Right lobe of liver (tissue), 6 donors: Measurements from ENCODE around the gene FBXO44. TPM values are rescaled to one million over a fixed set of nuclear protein-coding genes. Genes with fewer than 3 reads are reported as not detected.

Experiments
- ATAC-seq, 4 donors: fragments of 200-7000 bp; cut with Tn5 transposase; one replicate each; pipeline ENCODE4 v1.9.1; 2020; ENCODE audit warnings: mild to moderate bottlenecking in 4 of 4, moderate library complexity in 4 of 4
- DNase-seq, 3 donors: peaks; one replicate each; pipeline ENCODE4 v3.0.0-alpha.2; 2020
- H3K27ac ChIP-seq, 3 donors: fragments of 200-600 bp; one replicate each; pipeline ENCODE4 v1.8.0; 2022
- H3K27me3 ChIP-seq, 2 donors: fragments of 200-600 bp; one replicate each; pipeline ENCODE4 v1.8.0; 2022
- H3K36me3 ChIP-seq, 4 donors: fragments of 200-600 bp; sonication (generic) in 1 of 4; one replicate each; pipeline versions ENCODE4 v1.5.1 to v1.8.0; 2017 to 2022; ENCODE audit warnings: control low read depth in 1 of 4
- H3K4me1 ChIP-seq, 4 donors: fragments of 200-600 bp; sonication (generic) in 1 of 4; one replicate each; pipeline versions ENCODE4 v1.5.1 to v1.8.0; 2017 to 2022; ENCODE audit warnings: control low read depth in 1 of 4
- H3K4me3 ChIP-seq, 3 donors: fragments of 200-600 bp; one replicate each; pipeline ENCODE4 v1.8.0; 2022
- H3K9me3 ChIP-seq, 4 donors: fragments of 200-600 bp; sonication (generic) in 1 of 4; one replicate each; pipeline versions ENCODE4 v1.5.1 to v1.8.0; 2017 to 2022; ENCODE audit warnings: control low read depth in 1 of 4
- POLR2A ChIP-seq: fragments of 450-650 bp; IDR thresholded peaks from one replicate; pipeline ENCODE4 v1.6.1; 2017; ENCODE audit warnings: antibody characterized with exemption, mild to moderate bottlenecking
- WGBS: methylation state at CpG from one replicate; pipeline ENCODE4 v1.1.6; 2018; ENCODE audit warnings: low coverage, low lambda C conversion rate; ENCODE audit not compliant: insufficient coverage; ENCODE audit errors: missing lambda C conversion rate; 5-methylcytosine and 5-hydroxymethylcytosine counted together
- intact Hi-C, 2 donors: fragments of 100-400 bp; cut with DNase I; formaldehyde crosslinking; loops; one replicate each; pipeline versions ENCODE4 v1.11.2 to v1.14.1; 2022
- total RNA-seq, 6 experiments: library from RNA; depleted of rRNA in 2 of 6; stranded (reverse); fragments of >200 nt in 2 of 6; fragmentation: NEBNext Ultra II Directional in 3 of 6; extraction: Animal tissue kit (Norgen Biotek cat#: 25700) in 3 of 6; gene quantifications; one replicate each; pipeline versions ENCODE4 v1.1.0 to v1.2.4, GENCODE V29; 2016 to 2023
- TF ChIP-seq, protein P1 (sequence below), 4 donors: fragments of 200-600 bp in 3 of 4; fragments of 450-650 bp in 1 of 4; IDR thresholded peaks; one replicate each; pipeline versions ENCODE4 v1.5.1 to v1.8.0; 2016 to 2022; ENCODE audit warnings: antibody characterized with exemption in 4 of 4, mild to moderate bottlenecking in 2 of 4
- donor health status: DM: no; HTN: yes; CAD: no.
- donor health status: DM: no; HTN: no; CAD: no.
- donor health status: DM: no; HTN: no; CAD: no.
- donor health status: DM: no; HTN: yes; CAD: no.
- donor health status: DM: no; HTN: yes; CAD: no.

The FBXO44 gene
- total RNA-seq, 6 experiments from 2014 or later: 8.7 to 15.3 (median 10.5) TPM

DNA sequence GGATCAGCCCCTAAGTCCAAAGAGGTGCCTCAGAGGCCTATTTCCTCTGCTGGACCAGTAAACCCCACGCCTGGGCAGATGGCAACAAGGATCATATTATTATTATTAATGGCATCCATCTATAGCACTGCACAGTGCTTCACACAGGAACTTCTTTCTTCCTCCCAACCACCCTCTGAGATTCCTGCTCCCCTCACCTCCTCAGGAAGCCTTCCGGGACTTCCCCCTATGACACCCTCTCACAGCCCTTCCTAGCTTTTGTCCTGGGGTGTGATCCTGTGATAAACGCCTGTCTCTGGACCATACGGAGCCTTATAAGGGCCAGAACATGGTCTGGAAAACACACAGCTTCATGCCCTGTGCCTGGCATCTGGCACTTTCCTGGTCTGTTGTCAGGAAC lies 3.7 kb upstream of the FBXO44 start:
- Histone ChIP-seq H3K4me1 (peaks cover 0 to 24% (median 5%) of the 10 kb centered on the region in 4 donors), H3K9me3 (no peaks in the 10 kb centered on the region), H3K36me3 (no peaks in the 10 kb centered on the region), H3K27me3 (no peaks in the 10 kb centered on the region), H3K4me3 (no peak overlapping the region), H3K27ac (no peak overlapping the region)
- WGBS: 62% methylated on average over 4 of the region's 4 CpGs
- no peak for TF ChIP-seq POLR2A
- TF ChIP-seq, protein P1, sequence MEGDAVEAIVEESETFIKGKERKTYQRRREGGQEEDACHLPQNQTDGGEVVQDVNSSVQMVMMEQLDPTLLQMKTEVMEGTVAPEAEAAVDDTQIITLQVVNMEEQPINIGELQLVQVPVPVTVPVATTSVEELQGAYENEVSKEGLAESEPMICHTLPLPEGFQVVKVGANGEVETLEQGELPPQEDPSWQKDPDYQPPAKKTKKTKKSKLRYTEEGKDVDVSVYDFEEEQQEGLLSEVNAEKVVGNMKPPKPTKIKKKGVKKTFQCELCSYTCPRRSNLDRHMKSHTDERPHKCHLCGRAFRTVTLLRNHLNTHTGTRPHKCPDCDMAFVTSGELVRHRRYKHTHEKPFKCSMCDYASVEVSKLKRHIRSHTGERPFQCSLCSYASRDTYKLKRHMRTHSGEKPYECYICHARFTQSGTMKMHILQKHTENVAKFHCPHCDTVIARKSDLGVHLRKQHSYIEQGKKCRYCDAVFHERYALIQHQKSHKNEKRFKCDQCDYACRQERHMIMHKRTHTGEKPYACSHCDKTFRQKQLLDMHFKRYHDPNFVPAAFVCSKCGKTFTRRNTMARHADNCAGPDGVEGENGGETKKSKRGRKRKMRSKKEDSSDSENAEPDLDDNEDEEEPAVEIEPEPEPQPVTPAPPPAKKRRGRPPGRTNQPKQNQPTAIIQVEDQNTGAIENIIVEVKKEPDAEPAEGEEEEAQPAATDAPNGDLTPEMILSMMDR (IDR thresholded peaks at IDR 0.05): no peak
- intact Hi-C loops: loop anchor here (5.0 kb wide), 2 partner anchors 61 to 71 kb away; no protein-coding TSS in a partner anchor
- no peak for ATAC-seq
- no peak for DNase-seq

DNA sequence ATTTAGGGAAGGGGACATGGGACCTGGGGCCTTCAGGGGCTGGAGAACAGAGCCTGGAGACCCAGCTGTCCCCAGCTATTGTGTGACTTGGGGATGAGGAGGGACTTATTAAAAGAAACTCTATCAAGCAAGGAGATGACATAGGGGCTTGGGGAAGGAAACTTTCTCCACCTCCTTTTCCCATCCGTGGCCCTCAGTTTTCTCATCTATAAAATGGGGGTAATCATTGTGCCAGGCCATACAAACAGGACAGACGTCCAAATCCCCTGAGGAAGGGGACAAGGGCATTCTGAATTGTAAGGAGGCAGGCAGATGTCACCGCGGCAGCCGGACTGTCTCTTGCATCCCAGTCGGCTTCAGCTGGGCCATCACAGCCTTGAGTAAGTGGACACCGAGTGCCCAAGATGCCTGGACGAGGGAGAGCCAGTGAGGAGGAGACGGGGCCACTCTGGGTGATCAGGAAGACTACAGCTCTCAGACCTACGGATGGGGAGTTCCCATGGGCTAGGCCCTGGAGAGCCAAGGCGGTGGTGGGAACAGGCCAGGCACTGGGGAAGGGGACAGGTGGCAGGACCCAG lies 2.4 kb upstream of the FBXO44 start:
- H3K4me1 ChIP-seq: peaks cover 0 to 24% (median 5%) of the 10 kb centered on the region in 4 donors

DNA sequence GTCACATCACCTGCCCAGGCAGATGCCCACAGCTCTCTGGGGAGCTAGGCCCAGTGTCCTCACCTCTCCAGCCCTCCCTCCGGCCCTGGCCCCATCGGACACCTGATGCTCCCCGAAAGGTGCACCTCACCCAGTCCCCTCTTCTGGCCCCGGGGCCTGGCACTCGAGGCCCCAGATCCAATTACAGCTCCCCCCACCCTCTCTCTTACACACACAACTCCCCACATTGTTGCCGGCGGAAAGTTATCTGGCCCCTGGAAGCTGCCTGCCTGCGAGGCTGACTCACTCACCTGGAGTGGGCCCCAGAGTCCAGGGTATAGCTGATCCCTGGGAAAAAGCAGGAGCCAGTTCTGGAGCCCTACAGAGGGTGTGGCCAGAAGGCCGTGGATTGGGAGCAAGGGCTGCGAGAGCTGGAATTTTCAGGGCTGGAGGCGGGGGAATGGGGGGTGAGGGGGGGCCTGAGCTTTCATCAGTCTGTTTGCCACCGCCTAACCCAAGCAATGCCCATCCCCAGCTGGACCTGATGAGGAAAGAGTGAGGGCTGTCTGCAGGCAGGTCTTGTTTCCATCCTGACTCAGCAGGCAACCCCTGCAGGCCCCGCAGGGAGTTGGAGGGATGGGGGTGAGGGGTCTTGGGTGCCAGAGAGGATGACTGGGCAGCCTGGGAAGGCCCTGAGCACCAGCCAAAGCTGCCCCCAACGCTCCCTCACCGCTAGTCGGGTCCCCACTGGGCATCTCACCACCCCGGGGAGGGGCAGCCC lies 1.4 kb upstream of the FBXO44 start:
- DNase-seq: peak in 1 of 3 donors; percentile 65
- Histone ChIP-seq H3K9me3 (no peaks in the 10 kb centered on the region), H3K4me3 (no peak overlapping the region), H3K27me3 (no peaks in the 10 kb centered on the region), H3K4me1 (peaks cover 0 to 24% (median 5%) of the 10 kb centered on the region in 4 donors), H3K27ac (no peak overlapping the region), H3K36me3 (no peaks in the 10 kb centered on the region)
- intact Hi-C loops: loop anchor here (5.0 kb wide), 2 partner anchors 59 to 69 kb away; no protein-coding TSS in a partner anchor
- WGBS: 44% methylated on average over 3 of the region's 17 CpGs
- ATAC-seq: peak in 1 of 4 donors; percentile 11
- TF ChIP-seq POLR2A: no peak
- TF ChIP-seq, protein P1 (IDR thresholded peaks at IDR 0.05): no peak

More for the DNA sequence above, 2.4 kb upstream of the FBXO44 start:
- WGBS: 50% methylated on average over 1 of the region's 11 CpGs
- intact Hi-C loops: loop anchor here (5.0 kb wide), 2 partner anchors 60 to 70 kb away; no protein-coding TSS in a partner anchor
- H3K9me3 ChIP-seq: no peaks in the 10 kb centered on the region
- no peak for ATAC-seq
- no peak for TF ChIP-seq POLR2A
- TF ChIP-seq, protein P1 (IDR thresholded peaks at IDR 0.05): no peak
- no peak overlapping the region for H3K27ac ChIP-seq
- no peak for DNase-seq
- H3K36me3 ChIP-seq: no peaks in the 10 kb centered on the region
- no peaks in the 10 kb centered on the region for H3K27me3 ChIP-seq
- H3K4me3 ChIP-seq: no peak overlapping the region

DNA sequence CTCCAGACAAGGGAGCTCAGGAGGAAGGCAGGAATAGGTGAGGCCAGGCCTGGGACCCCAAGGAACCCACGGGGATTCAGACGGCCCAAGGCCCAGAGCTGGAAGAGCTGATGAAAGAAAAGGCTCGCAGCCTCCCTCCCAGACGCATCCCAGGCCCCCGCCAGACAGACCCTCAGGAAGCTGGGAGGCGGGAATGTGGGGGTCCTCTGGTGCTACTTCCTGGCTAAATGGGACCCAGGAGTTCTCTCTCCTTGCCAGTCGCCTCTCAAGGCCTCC lies 878 bp upstream of the FBXO44 start:
- TF ChIP-seq, protein P1 (IDR thresholded peaks at IDR 0.05): no peak
- TF ChIP-seq POLR2A: no peak
- H3K27me3 ChIP-seq: no peaks in the 10 kb centered on the region
- intact Hi-C loops: loop anchor here (5.0 kb wide), 2 partner anchors 59 to 69 kb away; no protein-coding TSS in a partner anchor
- peak overlapping the region in 1 of 3 donors; percentile 68 for H3K4me3 ChIP-seq
- no peaks in the 10 kb centered on the region for H3K9me3 ChIP-seq
- H3K27ac ChIP-seq: no peak overlapping the region
- no peaks in the 10 kb centered on the region for H3K36me3 ChIP-seq
- DNase-seq: no peak
- ATAC-seq: no peak
- peaks cover 0 to 21% (median 5%) of the 10 kb centered on the region in 4 donors for H3K4me1 ChIP-seq
- no CpG with 5 or more reads among the region's 7 CpGs for WGBS
